GM12874 (cell line): ENCODE results near the gene SSBP2.

ENCODE experiments used
- TF ChIP-seq, protein P1 (sequence below): IDR thresholded peaks from 2 replicates; pipeline ENCODE4 v1.5.1; 2011; ENCODE audit warnings: low read depth, mild to moderate bottlenecking, control low read depth, low read length, moderate library complexity; ENCODE audit not compliant: insufficient read depth

Gene SSBP2

DNA sequence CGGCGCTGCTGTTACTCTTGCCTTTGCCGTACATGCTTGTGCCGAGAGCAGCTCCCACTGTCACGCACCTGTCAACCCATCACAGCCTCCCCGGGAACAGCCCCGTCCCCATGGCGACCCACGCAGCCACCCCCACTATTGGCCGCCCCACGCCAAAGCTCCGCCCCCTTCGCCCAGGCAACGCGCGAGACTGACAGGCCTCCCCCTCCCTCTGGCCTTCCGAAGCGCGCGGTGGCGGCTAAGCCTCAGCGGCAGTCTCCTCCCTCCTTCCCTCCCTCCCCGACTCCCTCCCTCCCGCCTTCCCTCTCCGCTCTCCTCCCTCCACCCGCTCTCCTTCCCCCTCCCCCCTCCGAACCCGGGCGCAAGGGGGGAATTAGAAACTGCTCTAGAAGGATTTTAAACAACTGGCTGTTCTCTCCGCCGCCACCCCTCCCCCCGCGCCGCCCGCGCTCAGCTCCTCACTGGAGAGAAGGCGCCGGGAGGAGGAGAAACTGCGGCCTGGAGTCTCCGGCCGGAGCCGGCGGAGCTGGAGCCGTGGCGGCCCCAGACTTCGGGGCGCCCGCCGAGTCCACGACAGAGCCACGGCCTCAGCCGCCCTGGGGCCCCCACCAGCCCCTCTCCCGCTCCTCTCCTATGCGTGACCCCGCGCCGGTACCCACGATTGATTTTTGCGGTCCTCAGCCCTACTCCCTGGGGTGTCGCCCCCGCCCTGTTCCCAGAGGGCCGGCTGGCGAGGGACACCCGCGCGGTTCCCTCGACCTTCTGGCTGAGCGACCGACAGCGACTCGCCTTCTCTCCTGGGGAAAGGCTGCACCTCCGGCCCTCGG is at the start of gene SSBP2:
Gene SSBP2 (minus strand): TSS at position 89 of the 827 bp plus-strand sequence. CDS start 55 bp downstream, at position 34.
- TF ChIP-seq, protein P1, sequence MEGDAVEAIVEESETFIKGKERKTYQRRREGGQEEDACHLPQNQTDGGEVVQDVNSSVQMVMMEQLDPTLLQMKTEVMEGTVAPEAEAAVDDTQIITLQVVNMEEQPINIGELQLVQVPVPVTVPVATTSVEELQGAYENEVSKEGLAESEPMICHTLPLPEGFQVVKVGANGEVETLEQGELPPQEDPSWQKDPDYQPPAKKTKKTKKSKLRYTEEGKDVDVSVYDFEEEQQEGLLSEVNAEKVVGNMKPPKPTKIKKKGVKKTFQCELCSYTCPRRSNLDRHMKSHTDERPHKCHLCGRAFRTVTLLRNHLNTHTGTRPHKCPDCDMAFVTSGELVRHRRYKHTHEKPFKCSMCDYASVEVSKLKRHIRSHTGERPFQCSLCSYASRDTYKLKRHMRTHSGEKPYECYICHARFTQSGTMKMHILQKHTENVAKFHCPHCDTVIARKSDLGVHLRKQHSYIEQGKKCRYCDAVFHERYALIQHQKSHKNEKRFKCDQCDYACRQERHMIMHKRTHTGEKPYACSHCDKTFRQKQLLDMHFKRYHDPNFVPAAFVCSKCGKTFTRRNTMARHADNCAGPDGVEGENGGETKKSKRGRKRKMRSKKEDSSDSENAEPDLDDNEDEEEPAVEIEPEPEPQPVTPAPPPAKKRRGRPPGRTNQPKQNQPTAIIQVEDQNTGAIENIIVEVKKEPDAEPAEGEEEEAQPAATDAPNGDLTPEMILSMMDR: no peak

DNA sequence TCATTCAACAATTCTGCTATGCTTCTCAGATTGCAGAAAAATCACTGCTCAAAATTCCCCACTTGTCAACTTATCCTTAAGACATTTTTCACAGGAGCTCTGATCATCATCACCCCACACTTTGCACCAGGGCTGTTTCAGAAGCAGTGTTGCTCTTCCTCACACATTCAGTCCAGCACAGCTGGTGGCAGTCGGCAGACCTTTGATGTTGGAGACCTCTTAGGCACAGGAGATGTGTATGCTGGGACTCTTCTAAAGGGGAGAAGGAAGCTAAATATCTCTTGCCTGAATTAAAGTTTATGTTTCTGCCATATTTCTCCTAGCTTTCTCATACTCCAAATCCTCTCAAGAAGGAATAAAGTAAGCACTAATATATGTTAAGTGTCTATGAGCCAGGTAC is 44.8 kb upstream of the SSBP2 start:
- TF ChIP-seq, protein P1: no peak

DNA sequence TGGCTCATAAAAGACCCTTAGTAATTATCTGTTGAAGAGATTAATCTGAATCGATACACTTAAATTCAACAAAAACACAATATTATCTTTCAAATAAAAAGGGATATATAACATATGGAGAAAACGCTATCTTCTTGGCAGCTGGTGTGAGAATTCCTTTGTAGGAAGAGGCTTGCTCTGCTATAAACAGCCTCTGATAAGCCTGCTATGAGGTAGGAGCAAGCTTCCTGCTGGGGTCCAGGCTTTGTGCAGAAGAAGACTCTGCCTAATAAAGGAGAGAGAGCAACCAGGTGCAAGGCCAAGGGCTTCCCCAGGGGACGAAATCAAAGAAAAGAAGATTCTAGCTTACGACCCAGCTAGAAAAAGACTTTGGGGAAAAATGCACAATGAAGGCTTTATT is 43.3 kb upstream of the SSBP2 start:
- TF ChIP-seq, protein P1: no peak

DNA sequence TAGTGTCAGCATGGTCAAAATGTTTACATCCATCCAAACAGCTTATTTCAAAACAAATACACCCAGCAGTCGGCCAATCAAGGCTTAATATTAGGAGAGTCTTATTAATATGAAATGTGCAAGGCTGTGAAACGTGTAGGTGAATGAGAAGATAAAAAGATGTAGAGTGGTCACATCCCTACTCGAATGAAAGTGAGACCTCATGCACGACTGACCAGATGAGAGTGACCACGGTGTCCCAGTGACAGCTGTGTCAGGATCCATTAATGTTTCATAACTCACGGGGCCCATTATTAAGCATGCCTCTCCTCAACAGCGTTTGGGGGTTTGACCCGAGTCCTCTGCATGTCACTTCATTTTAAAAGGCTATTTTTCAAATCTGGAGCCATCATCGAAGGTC is 39.4 kb upstream of the SSBP2 start:
- TF ChIP-seq, protein P1: no peak

DNA sequence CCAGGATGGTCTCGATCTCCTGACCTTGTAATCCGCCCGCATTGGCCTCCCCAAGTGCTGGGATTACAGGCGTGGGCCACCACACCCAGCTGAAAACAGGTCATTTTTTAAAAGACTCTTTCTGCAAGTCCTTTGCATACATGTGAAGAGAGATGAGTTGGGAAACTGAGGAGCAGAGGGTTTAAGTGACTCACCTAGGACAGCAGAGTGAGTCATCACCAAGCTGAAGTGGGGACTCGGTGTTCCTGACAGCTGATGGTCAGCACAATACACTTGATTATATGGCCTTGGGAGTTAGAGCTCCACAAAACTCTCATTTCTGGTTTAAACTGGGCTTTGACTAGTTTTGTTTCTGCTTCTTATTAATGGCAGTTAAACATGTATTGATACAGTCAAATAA is 38.1 kb upstream of the SSBP2 start:
- TF ChIP-seq, protein P1: no peak

DNA sequence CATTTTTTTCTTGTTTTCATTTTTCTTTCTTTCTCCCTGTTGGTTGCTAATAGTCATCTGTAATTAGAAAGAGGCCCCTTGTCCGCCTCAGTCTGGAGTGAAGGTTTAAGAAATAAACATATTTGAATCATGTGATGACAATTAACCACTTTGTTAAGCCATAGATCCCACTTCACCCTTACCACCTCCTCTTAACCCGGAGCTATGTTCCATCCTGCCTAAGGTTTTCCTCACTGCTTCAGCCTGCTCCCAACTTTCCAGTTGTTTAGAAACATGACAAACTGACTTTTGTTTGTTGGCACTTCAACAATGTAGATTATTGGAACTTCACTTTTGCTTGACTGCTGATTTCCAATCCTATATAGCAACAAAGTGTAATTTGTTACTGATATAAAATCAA is 37.4 kb upstream of the SSBP2 start:
- TF ChIP-seq, protein P1: no peak

DNA sequence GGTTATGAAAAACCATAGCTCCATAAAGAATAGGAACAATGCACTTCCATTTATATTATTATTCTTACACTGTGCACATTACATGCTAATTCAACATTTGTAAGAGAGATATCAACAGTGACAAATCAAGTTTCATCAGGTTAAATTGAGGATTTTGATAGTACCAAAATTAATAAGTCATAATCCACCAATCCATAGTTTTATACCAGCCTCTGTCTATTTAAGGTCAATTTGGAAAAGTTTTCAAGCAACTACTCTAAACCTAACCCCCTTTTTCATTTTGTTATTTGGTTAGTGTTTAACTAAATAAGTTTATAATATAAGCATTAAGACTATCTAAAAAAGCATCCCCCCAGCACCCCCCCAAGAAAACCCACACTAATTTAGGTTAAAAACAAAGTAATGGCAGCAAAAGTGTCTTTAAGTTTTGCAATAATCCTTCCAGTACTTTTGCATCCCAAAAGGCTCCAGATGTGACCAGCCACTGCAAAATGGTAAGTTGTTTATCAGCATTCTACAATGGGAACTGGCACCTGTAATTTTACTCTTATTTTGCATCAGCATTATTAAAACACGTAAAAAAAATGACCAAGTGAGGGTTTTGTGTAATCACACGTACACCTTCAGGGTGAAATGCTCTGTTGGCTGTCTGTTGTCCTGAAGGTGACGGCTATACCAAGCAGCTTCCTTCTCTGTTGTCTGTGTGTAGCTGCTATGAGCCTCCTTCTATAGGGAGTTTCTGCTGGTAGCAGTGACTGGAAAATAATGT is 36.8 kb upstream of the SSBP2 start:
- TF ChIP-seq, protein P1: no peak
